K562 (cell line): ENCODE measurements around the gene SLC43A1. TPM values are rescaled to one million over a fixed set of nuclear protein-coding genes. Genes with fewer than 3 reads are reported as not detected.

Experiments used
- ASH1L ChIP-seq: fragments of 450-650 bp; IDR thresholded peaks from 2 replicates; pipeline ENCODE4 v1.6.1; 2018; ENCODE audit warnings: borderline replicate concordance, mild to moderate bottlenecking, low read depth; ENCODE audit not compliant: partially characterized antibody
- CAMTA2 ChIP-seq: fragments of 250-450 bp; sonication (Bioruptor Pico); conservative IDR thresholded peaks from 2 replicates; pipeline ENCODE4 v1.5.1; 2022
- CLOCK ChIP-seq: fragments of 250-450 bp; sonication (Bioruptor Pico); IDR thresholded peaks from 2 replicates; pipeline ENCODE4 v1.4.0; 2020; ENCODE audit warnings: mild to moderate bottlenecking, moderate library complexity, borderline replicate concordance
- CREB1 ChIP-seq, 2 experiments: sonication (generic) in 1 of 2; formaldehyde crosslinking in 1 of 2; IDR thresholded peaks; 2 replicates each; pipeline versions ENCODE4 v1.6.1 to v1.8.0; 2012 to 2022; ENCODE audit warnings: inconsistent platforms in 1 of 2, mild to moderate bottlenecking in 1 of 2, missing genetic modification reagents in 1 of 2, moderate library complexity in 1 of 2
- EHMT2 ChIP-seq: fragments of 450-650 bp; IDR thresholded peaks from 2 replicates; pipeline ENCODE4 v1.6.1; 2018; ENCODE audit warnings: antibody characterized with exemption
- FOXP4 ChIP-seq: sonication (generic); formaldehyde crosslinking; IDR thresholded peaks from 2 replicates; pipeline ENCODE4 v1.8.0; 2022; ENCODE audit warnings: mild to moderate bottlenecking, missing genetic modification reagents, borderline replicate concordance
- GATAD2A ChIP-seq: fragments of 450-650 bp; IDR thresholded peaks from 2 replicates; pipeline ENCODE4 v1.6.1; 2017
- MIER1 ChIP-seq: fragments of 450-650 bp; IDR thresholded peaks from 2 replicates; pipeline ENCODE4 v1.6.1; 2016; ENCODE audit warnings: antibody characterized with exemption, mild to moderate bottlenecking, low read depth
- MYC ChIP-seq, 2 experiments: fragments of 250-450 bp in 1 of 2; sonication (Bioruptor Pico) in 1 of 2; IDR thresholded peaks; 2 replicates each; pipeline versions ENCODE4 v1.5.1 to v1.6.1; 2012 to 2021; ENCODE audit warnings: low read depth in 2 of 2, borderline replicate concordance in 1 of 2, improper control_type of control experiment in 1 of 2, low read length in 1 of 2, mild to moderate bottlenecking in 1 of 2, moderate library complexity in 1 of 2
- SIN3B ChIP-seq: fragments of 450-650 bp; IDR thresholded peaks from 2 replicates; pipeline ENCODE4 v1.6.1; 2017; ENCODE audit warnings: low read depth, mild to moderate bottlenecking, moderate library complexity
- SMARCA5 ChIP-seq: fragments of 450-650 bp; IDR thresholded peaks from 2 replicates; pipeline ENCODE4 v1.6.1; 2016
- SREBF2 ChIP-seq: sonication (generic); formaldehyde crosslinking; IDR thresholded peaks from 2 replicates; pipeline ENCODE4 v1.4.0; 2020; ENCODE audit warnings: mild to moderate bottlenecking, missing genetic modification reagents
- TCF15 ChIP-seq: fragments of 250-450 bp; sonication (Bioruptor Pico); IDR thresholded peaks from 2 replicates; pipeline ENCODE4 v1.8.0; 2022; ENCODE audit warnings: moderate library complexity, mild to moderate bottlenecking, inconsistent platforms
- TFAP4 ChIP-seq: sonication (generic); formaldehyde crosslinking; IDR thresholded peaks from 2 replicates; pipeline ENCODE4 v1.8.0; 2022; ENCODE audit warnings: missing genetic modification reagents, mild to moderate bottlenecking, moderate library complexity, borderline replicate concordance
- ZBTB17 ChIP-seq: fragments of 450-650 bp; formaldehyde crosslinking; IDR thresholded peaks from 2 replicates; pipeline ENCODE4 v1.4.0; 2020; ENCODE audit warnings: mild to moderate bottlenecking
- ZC3H4 ChIP-seq: sonication (generic); formaldehyde crosslinking; IDR thresholded peaks from 2 replicates; pipeline ENCODE4 v1.9.0; 2021; ENCODE audit warnings: missing genetic modification reagents, borderline replicate concordance
- ZNF232 ChIP-seq: sonication (generic); formaldehyde crosslinking; IDR thresholded peaks from 2 replicates; pipeline ENCODE4 v1.8.0; 2022; ENCODE audit warnings: mild to moderate bottlenecking, missing genetic modification reagents
- ZNF717 ChIP-seq: fragments of 250-450 bp; sonication (Bioruptor Pico); IDR thresholded peaks from 2 replicates; pipeline ENCODE4 v1.5.0; 2021
- ZNF766 ChIP-seq: fragments of 200-800 bp; sonication (Bioruptor generic); conservative IDR thresholded peaks from 2 replicates; pipeline ENCODE4 v1.6.1; 2016; ENCODE audit warnings: missing genetic modification characterization, missing compliant biosample characterization
- ZNF780A ChIP-seq: fragments of 250-450 bp; sonication (Bioruptor Pico); IDR thresholded peaks from 2 replicates; pipeline ENCODE4 v1.5.0; 2021; ENCODE audit warnings: mild to moderate bottlenecking
- polyA plus RNA-seq, 8 experiments: library from polyadenylated mRNA; depleted of rRNA in 4 of 8; stranded (reverse) in 5 of 8; unstranded in 3 of 8; fragments of >200 nt; fragmentation: Nextera tagmentation in 2 of 8; fragmentation: Illumina TruSeq in 1 of 8; extraction: Ambion mirVana in 2 of 8; extraction: Trizol in 1 of 8; gene quantifications; 2 replicates each; pipeline versions ENCODE4 v1.2.1 to v1.2.3, GENCODE V29; 2011 to 2014; ENCODE audit warnings: inconsistent platforms in 1 of 8, missing spikeins in 1 of 8
- total RNA-seq, 7 experiments: library from RNA; depleted of rRNA in 6 of 7; stranded (reverse); fragments of >200 nt in 6 of 7; fragmentation: Illumina TruSeq in 2 of 7; extraction: Trizol in 2 of 7; gene quantifications; 2 replicates each; pipeline versions ENCODE4 v1.2.1 to v1.2.3, GENCODE V29; 2011 to 2021; ENCODE audit warnings: low replicate concordance in 1 of 7

The SLC43A1 gene
- total and polyA plus RNA-seq, 9 of the 15 experiments (the other 6 are each of a cell fraction or from before 2014, with no cell fraction given): 2.6 to 41.8 (median 24.6) TPM

GRCh38 chr11:57530215-57530595 lies 14.7 kb upstream of the SLC43A1 start (continued):
- TF ChIP-seq MIER1 (peak; percentile 74; the same call in 1 of the 2 replicates), ZNF717 (CRISPR knock-in tag) (no peak), TFAP4 (CRISPR knock-in tag) (no peak), ZNF766 (CRISPR knock-in tag) (0 out of 2 replicates have a peak, but pooled peaks have one; percentile 19), SIN3B (peak; percentile 17; the same call in 1 of the 2 replicates), EHMT2 (no peak), ZC3H4 (CRISPR knock-in tag) (no peak), SMARCA5 (peak; percentile 99), ASH1L (no peak), ZNF780A (no peak), ZBTB17 (CRISPR knock-in tag) (no peak), CREB1 (IDR thresholded peaks at IDR 0.05) (no peak), CREB1 (CRISPR knock-in tag; IDR thresholded peaks at IDR 0.05) (no peak), MYC (IDR thresholded peaks at IDR 0.05; ENCODE audit: low read depth, low read length) (no peak), MYC (CRISPR knock-in tag; IDR thresholded peaks at IDR 0.05; ENCODE audit: borderline replicate concordance, low read depth) (no peak), ZNF232 (CRISPR knock-in tag) (no peak), CAMTA2 (CRISPR knock-in tag) (no peak), SREBF2 (CRISPR knock-in tag) (no peak), GATAD2A (no peak), CLOCK (CRISPR knock-in tag) (no peak), TCF15 (CRISPR knock-in tag) (no peak), FOXP4 (no peak)
